Endometrium (tissue), 2 donors: Measurements from ENCODE around the gene DPYD.

Experiments used
- FAIRE-seq: peaks from 2 replicates; lab custom pipeline; 2012; peaks lifted over from hg19 to GRCh38; lab: Jason Lieb, UNC
- donor health status: control.
- donor health status: control.

Gene DPYD

DNA sequence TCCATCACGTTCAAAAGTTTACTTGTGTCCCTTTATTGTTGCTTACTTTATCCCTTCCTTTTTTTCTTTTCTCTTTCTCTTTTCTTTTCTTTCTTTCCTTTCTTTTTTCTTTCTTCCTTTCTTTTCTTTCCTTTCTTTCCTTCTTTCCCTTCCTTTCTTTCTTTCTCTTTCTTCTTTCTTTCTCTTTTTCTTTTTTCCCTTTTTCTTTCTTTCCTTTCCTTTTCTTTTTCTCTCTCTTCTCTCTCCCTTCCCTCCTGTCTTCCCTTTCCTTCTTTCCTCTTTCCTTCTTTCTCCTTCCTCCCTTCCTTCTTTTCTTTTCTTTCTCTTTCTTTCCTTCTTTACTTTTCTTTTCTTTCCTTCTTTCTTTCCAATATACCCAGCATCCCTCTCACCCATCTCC is 391.2 kb downstream of the DPYD start:
- no peak for FAIRE-seq

DNA sequence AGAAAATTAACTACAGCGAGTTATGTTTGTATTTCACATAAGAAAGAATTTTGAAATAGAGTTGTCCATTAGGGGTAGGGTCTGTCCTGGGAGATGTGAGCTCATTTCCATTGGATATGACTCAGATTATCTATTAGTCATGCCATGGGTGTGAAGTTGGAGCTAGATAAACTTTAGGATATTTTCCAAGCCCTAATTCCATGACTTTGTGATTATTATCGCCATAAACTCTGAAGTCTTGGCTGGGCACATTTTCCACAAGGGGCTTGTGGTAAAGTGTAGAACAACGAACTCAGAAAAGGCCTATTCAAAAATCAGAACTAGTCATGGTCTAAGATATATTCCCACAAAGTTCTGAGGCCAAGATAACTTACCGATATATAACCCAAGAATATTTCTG is 396.6 kb downstream of the DPYD start:
- no peak for FAIRE-seq

DNA sequence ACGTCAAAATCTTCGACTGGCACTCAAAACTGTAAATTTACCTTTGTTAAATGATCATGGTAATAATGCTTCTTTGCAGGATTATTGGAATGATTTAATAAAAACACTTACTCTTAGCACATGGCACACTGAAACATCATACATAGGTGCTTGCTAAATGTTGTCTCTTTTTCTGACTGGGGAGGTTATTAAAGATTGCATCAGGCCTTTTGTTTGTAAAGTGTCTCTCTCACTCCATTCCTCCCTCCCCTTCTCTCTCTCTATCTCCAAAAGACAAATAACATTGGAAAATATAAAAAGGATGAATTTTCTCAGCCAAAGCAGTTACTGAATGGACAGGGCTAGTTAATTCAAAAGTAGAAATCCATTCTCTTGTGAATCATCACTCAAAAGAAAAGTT is 404.2 kb downstream of the DPYD start:
- FAIRE-seq: no peak

DNA sequence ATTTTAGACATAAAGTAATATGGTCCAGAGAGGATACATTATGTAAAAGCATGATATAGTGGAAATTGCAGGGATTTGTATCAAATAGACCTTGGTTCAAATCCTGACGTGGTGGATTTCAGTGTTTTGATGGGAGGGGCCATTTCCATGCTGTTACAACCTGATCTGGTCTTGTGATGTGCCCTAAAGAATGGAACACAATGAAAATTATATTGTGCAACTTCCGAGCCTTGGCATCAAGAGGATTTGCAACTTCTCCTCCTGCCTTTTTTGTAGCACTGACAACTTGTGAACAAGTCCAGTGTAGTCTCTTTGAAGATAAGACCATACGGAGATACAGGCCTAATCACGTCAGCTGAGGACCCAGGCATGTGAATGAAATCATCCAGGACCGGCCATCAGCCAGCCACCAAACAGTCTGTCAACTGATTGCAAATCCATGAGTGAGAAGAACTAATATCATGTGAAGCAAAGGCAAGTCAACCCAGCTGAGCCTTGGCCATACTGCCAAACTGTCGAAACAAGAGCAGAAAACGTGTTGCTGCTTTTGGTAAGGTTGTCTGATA is 412.1 kb downstream of the DPYD start:
- FAIRE-seq: no peak

DNA sequence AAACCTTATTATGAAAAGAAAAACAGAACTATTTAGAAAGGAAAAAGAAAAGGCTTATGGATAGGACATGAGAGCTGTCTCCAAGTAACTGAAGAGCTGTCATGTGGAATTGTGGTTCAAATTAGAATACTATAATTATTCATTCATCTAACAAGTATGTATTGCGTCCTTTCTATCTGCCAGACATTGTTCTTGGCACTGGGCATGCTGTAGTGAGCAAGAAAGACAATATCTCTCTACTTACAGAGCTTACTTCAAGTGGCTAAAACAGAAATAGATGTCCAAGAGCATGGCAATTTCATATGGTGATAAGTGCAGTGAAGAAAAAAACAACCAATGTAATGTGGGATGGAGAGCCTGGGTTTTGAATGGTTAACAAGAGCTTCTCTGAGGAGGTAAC is 413.0 kb downstream of the DPYD start:
- no peak for FAIRE-seq

DNA sequence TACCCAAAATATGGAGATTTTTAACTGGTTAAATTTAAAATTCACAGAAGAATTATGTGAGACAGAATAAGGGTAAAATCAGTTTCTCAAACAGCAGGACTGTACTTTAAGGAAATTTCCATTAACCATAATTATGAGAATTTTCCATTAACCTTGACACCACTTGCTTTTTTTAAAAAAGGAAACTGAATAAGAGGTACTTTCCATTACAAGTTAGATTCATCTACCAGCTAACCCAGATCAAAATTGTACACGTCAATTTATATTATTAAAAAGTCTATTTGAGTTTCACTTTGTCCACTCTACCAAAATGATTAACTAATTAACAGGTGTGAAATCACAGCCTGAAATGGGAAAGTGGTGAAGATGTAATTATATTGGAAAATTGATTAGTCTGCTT is 414.5 kb downstream of the DPYD start:
- FAIRE-seq: no peak

DNA sequence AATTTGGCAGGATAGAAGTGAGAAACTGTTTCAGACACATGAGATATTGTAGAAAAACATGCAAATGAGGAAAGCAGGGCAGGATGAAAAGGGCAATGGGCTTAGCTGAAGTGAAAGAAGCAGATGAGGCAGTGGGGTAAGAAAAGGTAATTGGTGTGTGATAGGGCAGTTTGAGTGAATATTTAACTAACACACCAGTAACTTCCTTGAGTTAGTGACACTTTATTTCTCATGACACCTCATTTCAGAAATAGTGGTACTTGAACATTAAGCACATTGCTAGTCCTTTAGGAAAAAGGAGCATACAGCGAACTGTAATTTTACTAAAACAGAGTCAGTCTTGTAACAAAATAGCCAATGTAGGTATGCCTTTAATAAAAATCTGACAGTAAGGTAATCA is 415.0 kb downstream of the DPYD start:
- FAIRE-seq: no peak

DNA sequence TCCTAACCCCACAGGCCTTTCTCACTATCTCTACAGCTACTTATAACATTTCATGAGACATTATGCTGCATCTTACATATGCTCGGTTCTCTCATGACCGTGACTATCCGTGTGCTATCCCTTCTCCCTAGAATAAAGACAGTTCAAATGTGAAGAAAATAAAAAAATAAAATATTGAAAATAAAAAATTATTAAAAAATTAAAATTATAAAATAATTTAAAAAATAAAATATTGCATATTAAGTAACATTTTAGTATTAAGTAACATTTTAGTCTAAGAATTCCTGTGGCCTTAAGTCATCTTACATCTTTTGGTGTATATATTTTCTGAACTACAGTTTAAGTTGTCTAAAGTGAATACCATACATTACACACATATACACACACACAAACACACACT is 415.5 kb downstream of the DPYD start:
- FAIRE-seq: peak; percentile 67

DNA sequence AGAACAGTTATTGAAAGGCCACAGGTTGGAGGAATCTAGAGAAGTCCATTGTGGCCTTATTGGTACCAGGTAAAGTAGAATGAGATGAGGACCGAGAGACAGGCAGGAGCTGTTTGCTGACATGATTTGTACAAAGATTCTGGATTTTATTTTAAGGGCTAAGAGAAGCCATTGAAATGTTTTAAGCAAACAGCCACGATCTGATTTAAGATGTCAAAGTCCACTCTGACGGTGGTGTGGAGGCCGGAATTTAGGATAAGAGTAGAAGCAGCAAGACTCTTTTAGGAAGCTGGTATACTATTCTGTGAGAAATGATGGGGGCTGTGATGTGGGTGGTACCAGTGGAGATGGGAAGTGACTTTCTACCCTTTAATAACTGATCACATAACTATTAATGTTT is 418.5 kb downstream of the DPYD start:
- FAIRE-seq: no peak

DNA sequence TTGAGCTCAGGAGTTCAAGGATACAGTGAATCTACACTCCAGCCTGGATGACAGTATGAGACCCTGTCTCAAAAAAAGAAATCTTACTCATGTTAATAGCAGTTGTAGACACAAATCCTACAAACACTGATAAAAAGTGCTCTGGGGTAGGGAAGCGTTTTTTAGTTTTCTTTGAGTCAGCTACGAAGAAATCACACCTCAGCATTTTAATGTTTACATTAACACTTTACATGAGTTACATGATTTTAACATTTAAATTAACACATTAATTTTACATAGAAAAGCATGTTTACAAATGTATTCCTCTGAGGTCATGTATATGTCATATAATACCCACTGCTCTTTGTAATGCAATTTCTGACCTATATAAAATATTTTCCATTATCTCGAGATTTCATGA is 419.2 kb downstream of the DPYD start:
- FAIRE-seq: no peak

DNA sequence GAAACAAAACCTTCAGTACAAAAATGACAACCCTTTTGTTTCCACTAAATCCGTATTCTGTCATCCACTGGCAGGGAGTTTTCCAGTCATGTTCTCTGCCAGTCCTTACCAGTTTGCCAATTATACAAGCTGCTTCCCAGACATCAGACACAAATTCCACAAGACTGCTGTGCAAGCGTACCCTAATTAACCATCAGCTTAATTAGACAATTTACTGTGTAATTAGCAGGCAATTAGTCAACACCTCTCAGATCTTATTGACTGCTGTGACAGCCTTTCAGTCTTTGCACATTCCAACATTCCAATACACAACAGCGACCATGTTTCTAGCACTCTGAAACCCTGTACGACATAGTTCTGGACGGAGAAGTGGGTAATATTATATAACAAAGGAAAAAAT is 420.1 kb downstream of the DPYD start:
- no peak for FAIRE-seq

DNA sequence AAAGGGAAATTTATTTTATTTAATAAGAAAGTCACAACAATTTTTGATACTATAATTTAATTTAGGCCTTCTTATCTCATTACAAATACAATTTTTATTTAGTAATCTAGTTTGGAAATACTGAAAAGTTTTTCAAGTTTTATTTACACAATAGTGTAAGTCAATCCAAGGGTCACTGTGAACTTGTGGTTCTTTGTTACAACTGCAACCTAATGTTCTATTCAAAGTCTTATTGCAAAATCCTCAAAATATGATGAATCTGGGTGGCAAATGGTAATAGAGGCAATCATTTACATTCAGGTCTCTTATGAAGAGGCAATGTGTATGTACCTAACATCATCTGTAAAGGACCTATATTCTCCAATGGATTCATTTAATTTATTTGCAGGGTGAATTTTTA is 421.2 kb downstream of the DPYD start:
- FAIRE-seq: peak; percentile 90

DNA sequence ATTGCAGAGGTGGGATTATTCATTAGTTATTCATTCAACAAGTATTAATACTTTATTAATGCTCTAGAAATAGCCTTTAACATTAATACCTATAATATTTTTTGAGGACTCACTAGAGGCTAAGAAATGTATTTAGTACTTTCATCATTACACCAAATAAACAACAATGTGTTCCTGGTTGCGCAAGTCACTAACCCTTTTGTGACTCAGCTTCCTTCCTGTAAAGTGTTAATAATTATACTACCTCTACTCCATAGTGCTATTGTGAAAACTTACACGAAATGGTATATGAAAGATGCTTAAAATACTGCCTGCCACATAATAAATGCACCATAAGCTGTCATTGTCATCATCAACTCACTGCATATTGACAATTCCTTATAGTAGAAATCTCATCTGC is 431.0 kb downstream of the DPYD start:
- no peak for FAIRE-seq

DNA sequence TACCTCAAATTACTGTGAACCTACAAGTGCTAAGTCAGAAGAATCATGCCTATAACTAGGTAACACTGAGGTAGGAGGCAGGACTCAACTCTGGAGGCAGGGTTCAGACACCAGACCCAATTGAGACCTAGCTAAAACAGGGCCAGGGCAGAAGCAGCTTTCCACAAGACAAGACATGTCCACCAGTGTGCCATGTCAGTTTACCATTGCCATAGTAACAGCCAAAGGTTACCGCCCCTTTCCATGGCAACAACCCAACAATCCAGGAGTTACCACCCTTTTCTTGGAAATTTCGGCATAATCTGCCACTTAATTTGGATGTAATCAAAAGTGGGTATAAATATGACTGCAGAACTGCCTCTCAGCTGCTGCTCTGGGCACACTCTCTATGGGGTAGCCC is 432.3 kb downstream of the DPYD start:
- FAIRE-seq: no peak

DNA sequence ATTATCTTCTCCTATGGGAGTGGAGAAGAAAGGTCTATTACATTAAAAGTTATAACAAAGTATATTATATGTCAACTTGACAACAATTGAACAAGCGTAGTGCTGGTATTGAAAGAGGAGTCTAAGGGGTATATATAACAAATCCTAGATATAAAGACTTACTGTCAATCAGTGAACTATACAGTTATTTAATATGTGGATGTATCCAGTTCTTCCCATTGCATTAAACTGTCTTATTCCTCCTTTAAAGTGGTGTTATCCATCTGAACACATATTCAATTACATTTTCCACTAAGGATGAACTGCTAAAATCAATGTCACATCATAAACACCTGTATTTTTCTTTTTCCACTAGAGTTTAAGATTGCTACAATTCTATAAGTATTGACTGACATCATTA is 438.8 kb downstream of the DPYD start:
- no peak for FAIRE-seq

DNA sequence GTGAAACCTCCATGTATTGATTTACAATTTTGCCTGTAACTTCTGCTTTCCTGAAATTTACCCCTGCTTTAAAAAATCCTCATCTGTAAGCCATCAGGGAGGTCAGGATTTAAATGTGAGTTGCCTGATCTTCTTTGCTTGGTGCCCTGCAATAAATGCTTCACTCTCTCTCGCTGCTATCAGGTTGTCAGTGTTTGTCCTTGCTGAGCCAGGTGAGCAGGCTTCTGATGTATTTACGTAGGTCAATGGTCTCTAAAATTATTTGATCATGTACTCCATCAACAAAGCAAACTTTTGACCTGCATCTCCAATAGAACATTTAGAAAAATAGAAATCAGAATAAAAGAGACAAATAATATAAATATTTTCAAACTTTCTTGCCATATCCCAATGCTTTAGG is 453.4 kb downstream of the DPYD start:
- FAIRE-seq: no peak

DNA sequence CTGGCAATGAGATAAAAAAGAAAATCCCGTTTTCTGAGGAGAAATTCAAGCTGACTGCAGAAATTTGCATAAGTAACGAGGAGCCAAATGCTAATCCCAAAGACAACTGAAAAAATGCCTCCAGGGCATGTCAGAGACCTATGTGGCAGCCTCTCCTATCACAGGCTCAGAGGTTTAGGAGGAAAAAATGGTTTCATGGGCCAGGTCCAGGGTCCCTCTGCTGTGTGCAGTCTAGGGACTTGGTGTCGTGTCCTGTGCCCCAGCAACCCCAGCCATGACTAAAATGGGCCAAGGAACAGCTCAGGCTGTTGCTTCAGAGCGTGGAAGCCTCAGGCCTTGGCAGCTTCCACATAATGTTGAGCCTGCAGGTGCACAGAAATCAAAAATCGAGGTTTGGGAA is 456.5 kb downstream of the DPYD start:
- no peak for FAIRE-seq

DNA sequence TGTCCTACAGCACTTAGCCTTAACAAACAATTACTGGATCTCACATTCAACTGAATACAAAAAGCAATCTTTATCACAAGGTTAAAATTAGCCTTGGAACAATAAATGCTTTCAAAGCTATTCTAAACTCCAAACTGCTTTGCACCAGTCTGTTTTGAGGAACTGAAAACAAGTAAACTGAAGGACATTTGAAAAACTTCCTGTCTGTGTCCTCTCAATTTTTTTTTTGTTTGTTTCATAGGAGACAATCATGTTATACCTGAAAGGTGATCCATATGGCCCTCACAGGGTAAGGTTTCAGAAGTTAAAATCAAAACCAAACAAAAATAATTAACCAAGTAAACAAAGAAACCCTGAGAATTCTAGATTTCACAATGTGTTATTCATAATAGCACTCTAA is 459.1 kb downstream of the DPYD start:
- peak; percentile 77 for FAIRE-seq

DNA sequence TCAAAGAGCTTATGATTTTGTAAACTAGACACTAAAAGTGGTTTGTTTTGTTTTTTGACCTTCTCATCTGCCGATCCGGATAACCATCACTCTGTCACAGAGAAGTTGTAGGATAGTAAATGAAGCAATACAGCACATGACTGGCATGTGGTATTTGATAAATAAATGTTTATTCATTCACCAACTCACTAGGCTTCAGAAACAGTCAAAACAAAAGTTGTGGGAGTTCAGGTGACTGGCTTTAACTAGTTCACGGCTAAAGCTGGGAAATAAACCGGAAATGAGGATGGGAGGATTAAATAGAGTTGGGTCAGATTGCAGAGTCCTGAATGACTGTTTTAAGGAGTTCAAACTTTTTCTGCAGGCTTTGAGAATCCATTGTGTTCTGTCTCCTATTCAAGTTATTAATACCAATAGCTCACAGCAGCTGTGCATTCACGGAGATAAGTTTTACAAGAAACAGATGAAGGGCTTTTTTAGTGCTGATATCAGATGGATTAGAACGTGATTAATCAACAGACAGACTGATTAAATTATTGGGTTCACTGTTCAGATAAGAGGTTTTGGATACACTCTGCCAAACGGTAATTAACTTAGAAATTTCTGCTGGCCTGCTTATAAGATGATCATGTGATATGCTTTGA is 463.3 kb downstream of the DPYD start:
- FAIRE-seq: no peak

DNA sequence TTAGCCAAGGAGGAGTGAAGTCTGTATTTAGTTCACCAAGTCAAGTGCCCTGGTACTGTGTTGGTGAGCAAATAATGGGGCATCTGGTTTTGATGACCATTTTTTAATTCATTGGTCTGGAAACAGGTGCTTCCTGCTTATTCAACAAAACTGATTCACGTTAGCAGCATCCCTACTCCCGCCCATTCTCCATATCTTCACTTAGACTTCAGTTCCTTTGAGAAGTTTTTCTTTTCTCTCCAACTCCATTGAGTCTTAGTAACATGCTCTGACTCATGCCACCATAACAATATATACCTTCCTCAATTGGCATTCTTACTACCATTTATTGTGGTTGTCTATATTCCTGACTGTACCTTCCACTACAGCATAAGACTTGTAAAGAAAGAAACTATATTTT is 468.9 kb downstream of the DPYD start:
- FAIRE-seq: no peak

DNA sequence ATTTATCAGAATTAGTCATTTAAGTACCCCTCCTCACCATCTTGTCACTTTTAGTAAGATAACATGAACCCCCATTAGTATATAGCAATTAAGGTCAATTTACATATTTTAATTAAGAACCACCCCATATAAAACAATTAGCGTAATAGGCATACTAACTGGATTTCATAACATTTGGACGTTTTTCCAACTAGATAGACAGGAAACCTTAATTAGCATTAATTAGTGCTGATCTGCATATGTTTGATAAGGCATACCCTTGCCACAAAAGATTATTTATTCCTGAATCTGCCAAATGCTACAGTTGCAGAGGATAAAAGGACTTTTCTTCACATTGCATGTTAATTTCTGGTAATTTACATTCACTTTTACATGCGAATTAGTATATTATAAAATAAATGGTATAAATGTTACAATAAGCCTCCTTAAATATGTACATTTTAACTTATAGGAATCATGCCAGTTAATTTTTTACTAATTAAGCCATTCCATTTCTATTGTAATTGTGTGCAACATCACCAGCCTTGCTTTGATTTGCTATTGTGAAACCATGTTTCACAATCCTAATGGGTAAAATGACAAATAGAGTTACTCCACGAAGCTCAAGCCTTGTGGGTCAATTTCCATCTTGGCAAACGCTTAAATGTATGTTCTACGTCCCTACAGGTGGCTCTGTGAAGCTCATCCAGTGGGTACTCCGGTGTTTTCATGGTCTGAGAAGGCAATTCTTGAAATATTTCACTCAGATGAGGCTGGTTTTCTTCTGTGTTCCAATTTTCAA is 469.6 kb downstream of the DPYD start:
- no peak for FAIRE-seq

DNA sequence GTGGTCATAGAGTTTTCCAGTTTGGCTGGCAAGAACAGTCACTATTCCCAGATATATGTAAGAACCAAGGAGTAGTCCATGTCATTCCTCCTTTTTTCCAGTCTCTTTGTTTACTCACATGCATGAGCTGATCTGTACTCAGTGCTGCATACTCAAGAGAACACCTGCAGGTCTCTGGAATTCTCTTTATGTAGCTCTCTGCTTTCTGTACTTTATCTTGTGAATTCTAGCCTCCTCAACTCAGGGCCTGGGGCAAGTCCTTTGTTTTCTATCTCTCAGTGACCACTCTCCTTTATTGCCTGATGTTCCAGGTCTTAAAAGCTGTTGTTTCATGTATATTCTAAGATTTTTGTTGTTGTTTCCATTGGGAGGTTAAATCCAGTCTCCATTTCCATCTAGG is 478.9 kb downstream of the DPYD start:
- FAIRE-seq: no peak

DNA sequence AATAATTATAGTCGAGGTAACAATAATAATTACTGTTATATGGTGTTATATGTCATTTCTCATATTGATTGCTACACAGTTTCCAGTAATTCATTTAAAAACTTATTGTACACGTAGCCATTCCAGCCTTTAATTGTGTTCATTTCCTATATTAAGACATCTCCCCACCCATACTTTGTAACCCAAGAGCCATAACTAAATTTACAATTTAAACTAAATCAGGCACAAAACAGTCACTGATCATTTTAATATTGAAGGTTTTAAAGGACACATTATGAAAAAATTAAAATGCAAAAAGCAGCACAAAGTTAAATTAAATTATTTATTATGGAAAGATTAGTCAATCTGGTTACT is 487.0 kb downstream of the DPYD start:
- no peak for FAIRE-seq
